IMR-90 (cell line): ENCODE results near the gene PPARGC1A. TPM values are rescaled to one million over a fixed set of nuclear protein-coding genes. Genes with fewer than 3 reads are reported as not detected.

Experiments
- ATAC-seq: fragments of 200-7000 bp; cut with Tn5 transposase; 2 replicates; pipeline ENCODE4 v1.9.1; 2020; ENCODE audit warnings: low read depth, mild to moderate bottlenecking, moderate library complexity
- BruUV-seq: library from RNA; stranded (reverse); fragments of 400-500 nt; replicated peaks from 2 replicates; lab custom pipeline; 2021; lab: Mats Ljungman, UMichigan
- CTCF ChIA-PET: fragments of 300-600 bp; formaldehyde crosslinking; extraction: SDS; loops from one replicate; lab custom pipeline; 2021; ENCODE audit warnings: antibody characterized with exemption; lab: Yijun Ruan, JAX
- POLR2A ChIA-PET: fragments of 300-600 bp; sonication (Branson Sonifier 250); formaldehyde crosslinking; loops from one replicate; lab custom pipeline; 2022; ENCODE audit warnings: antibody characterized with exemption; ENCODE audit not compliant: unreplicated experiment; lab: Charles Lee
- DNase-seq: peaks from one replicate; pipeline ENCODE4 v3.0.0; 2013
- H2AFZ ChIP-seq: replicated peaks from 2 replicates; pipeline ENCODE3; 2013; ENCODE audit warnings: low read length, mild to moderate bottlenecking; ENCODE audit not compliant: poor library complexity
- H2AK5ac ChIP-seq: 2 replicates; pipeline ENCODE4 v1.6.1; 2013; ENCODE audit warnings: low read depth, low read length, inconsistent platforms
- H2AK9ac ChIP-seq: replicated peaks from 2 replicates; pipeline ENCODE3; 2013; ENCODE audit warnings: mild to moderate bottlenecking, low read depth, low read length, moderate library complexity; ENCODE audit not compliant: poor library complexity
- H2BK120ac ChIP-seq: 2 replicates; pipeline ENCODE4 v1.6.1; 2013; ENCODE audit warnings: low read depth, low read length, inconsistent platforms
- H2BK15ac ChIP-seq: 3 replicates; pipeline ENCODE4 v1.6.1; 2013; ENCODE audit warnings: low read depth, low read length, inconsistent platforms
- H2BK20ac ChIP-seq: 2 replicates; pipeline ENCODE4 v1.6.1; 2013; ENCODE audit warnings: low read depth, mild to moderate bottlenecking, inconsistent platforms, low read length, moderate library complexity
- H2BK5ac ChIP-seq: 2 replicates; pipeline ENCODE4 v1.6.1; 2013; ENCODE audit warnings: mild to moderate bottlenecking, low read depth, low read length, inconsistent platforms; ENCODE audit not compliant: poor library complexity, severe bottlenecking
- H3K14ac ChIP-seq: replicated peaks from 2 replicates; pipeline ENCODE4 v1.6.1; 2013; ENCODE audit warnings: low read depth, low read length, inconsistent platforms
- H3K18ac ChIP-seq: 2 replicates; pipeline ENCODE4 v1.6.1; 2013; ENCODE audit warnings: low read depth, low read length, control low read depth
- H3K23ac ChIP-seq: 2 replicates; pipeline ENCODE4 v1.6.1; 2013; ENCODE audit warnings: low read depth, low read length, inconsistent platforms
- H3K27ac ChIP-seq: 2 replicates; pipeline ENCODE4 v1.5.1; 2013; ENCODE audit warnings: mild to moderate bottlenecking, control low read depth, low read length; ENCODE audit not compliant: insufficient read depth
- H3K27me3 ChIP-seq: 2 replicates; pipeline ENCODE4 v1.6.1; 2013; ENCODE audit warnings: low read length; ENCODE audit not compliant: control insufficient read depth, insufficient read depth
- H3K36me3 ChIP-seq: 2 replicates; pipeline ENCODE4 v1.6.1; 2013; ENCODE audit warnings: low read length, mixed read lengths; ENCODE audit not compliant: control insufficient read depth, insufficient read depth
- H3K4ac ChIP-seq: 2 replicates; pipeline ENCODE4 v1.6.1; 2013; ENCODE audit warnings: low read depth, low read length, inconsistent platforms
- H3K4me1 ChIP-seq: 2 replicates; pipeline ENCODE4 v1.6.1; 2013; ENCODE audit warnings: low read length, mixed read lengths; ENCODE audit not compliant: control insufficient read depth, insufficient read depth
- H3K4me2 ChIP-seq: 2 replicates; pipeline ENCODE4 v1.6.1; 2013; ENCODE audit warnings: low read depth, mild to moderate bottlenecking, control low read depth, low read length, moderate library complexity
- H3K4me3 ChIP-seq: 2 replicates; pipeline ENCODE4 v1.5.1; 2013; ENCODE audit warnings: low read depth, mild to moderate bottlenecking, control low read depth, low read length, moderate library complexity; ENCODE audit not compliant: insufficient read depth
- H3K56ac ChIP-seq: 2 replicates; pipeline ENCODE4 v1.6.1; 2013; ENCODE audit warnings: low read length, inconsistent platforms; ENCODE audit not compliant: insufficient read depth; ENCODE audit errors: extremely low read depth
- H3K79me1 ChIP-seq, 2 experiments: 2 replicates each; pipeline ENCODE4 v1.6.1; 2013; ENCODE audit warnings: low read length in 2 of 2, inconsistent platforms in 1 of 2, low read depth in 1 of 2
- H3K9ac ChIP-seq: 2 replicates; pipeline ENCODE4 v1.6.1; 2013; ENCODE audit warnings: low read depth, low read length, control low read depth
- H3K9me1 ChIP-seq: 2 replicates; pipeline ENCODE4 v1.6.1; 2013; ENCODE audit warnings: low read length, inconsistent platforms; ENCODE audit not compliant: insufficient read depth
- H3K9me3 ChIP-seq: 2 replicates; pipeline ENCODE4 v1.6.1; 2013; ENCODE audit warnings: low read length; ENCODE audit not compliant: control insufficient read depth, insufficient read depth
- H4K20me1 ChIP-seq: 2 replicates; pipeline ENCODE4 v1.6.1; 2013; ENCODE audit warnings: low read length, inconsistent platforms; ENCODE audit not compliant: insufficient read depth
- H4K5ac ChIP-seq: 2 replicates; pipeline ENCODE4 v1.6.1; 2013; ENCODE audit warnings: mild to moderate bottlenecking, low read depth, low read length, control low read depth
- H4K8ac ChIP-seq, 2 experiments: 2 replicates each; pipeline ENCODE4 v1.6.1; 2013; ENCODE audit warnings: low read depth in 2 of 2, low read length in 2 of 2, control low read depth in 1 of 2, inconsistent platforms in 1 of 2
- H4K91ac ChIP-seq: 2 replicates; pipeline ENCODE4 v1.6.1; 2013; ENCODE audit warnings: low read depth, low read length, inconsistent platforms; ENCODE audit not compliant: insufficient read depth
- BHLHE40 ChIP-seq: fragments of 150-350 bp; IDR thresholded peaks from 2 replicates; pipeline ENCODE4 v1.6.1; 2016; ENCODE audit warnings: mild to moderate bottlenecking, low read depth, low read length
- CEBPB ChIP-seq: IDR thresholded peaks from 2 replicates; pipeline ENCODE4 v1.6.1; 2012; ENCODE audit warnings: low read depth, low read length, improper control_type of control experiment
- CHD1 ChIP-seq: IDR thresholded peaks from 2 replicates; pipeline ENCODE4 v1.6.1; 2012; ENCODE audit warnings: low read depth, low read length, improper control_type of control experiment
- ELK1 ChIP-seq: fragments of 150-350 bp; IDR thresholded peaks from 2 replicates; pipeline ENCODE4 v1.6.1; 2016; ENCODE audit warnings: low read depth, mild to moderate bottlenecking, low read length, moderate library complexity, borderline replicate concordance
- MAFK ChIP-seq: IDR thresholded peaks from 2 replicates; pipeline ENCODE4 v1.6.1; 2012; ENCODE audit warnings: low read depth, low read length, improper control_type of control experiment
- MAZ ChIP-seq: IDR thresholded peaks from 2 replicates; pipeline ENCODE4 v1.6.1; 2012; ENCODE audit warnings: low read depth, mild to moderate bottlenecking, low read length, improper control_type of control experiment, moderate library complexity, borderline replicate concordance
- RAD21 ChIP-seq: IDR thresholded peaks from 2 replicates; pipeline ENCODE4 v1.6.1; 2012; ENCODE audit warnings: low read length, improper control_type of control experiment
- RCOR1 ChIP-seq: IDR thresholded peaks from 2 replicates; pipeline ENCODE4 v1.6.1; 2012; ENCODE audit warnings: mild to moderate bottlenecking, low read length, improper control_type of control experiment; ENCODE audit not compliant: insufficient replicate concordance
- RFX5 ChIP-seq: IDR thresholded peaks from 2 replicates; pipeline ENCODE4 v1.8.0; 2012; ENCODE audit warnings: low read depth, mild to moderate bottlenecking, low read length, moderate library complexity
- SMC3 ChIP-seq: fragments of 150-350 bp; IDR thresholded peaks from 2 replicates; pipeline ENCODE4 v1.6.1; 2016; ENCODE audit warnings: low read depth, mild to moderate bottlenecking, antibody characterized with exemption, low read length, moderate library complexity
- USF2 ChIP-seq: fragments of 150-350 bp; IDR thresholded peaks from 2 replicates; pipeline ENCODE4 v1.6.1; 2017; ENCODE audit warnings: mild to moderate bottlenecking, antibody characterized with exemption, low read length, low read depth
- WGBS, 2 experiments: methylation state at CpG; one replicate each; pipeline versions ENCODE4 v1.1.5 to v1.1.7; 2013; ENCODE audit warnings: missing lambda C conversion rate in 2 of 2; ENCODE audit not compliant: insufficient read length in 1 of 2; ENCODE audit errors: extremely low coverage in 2 of 2; 5-methylcytosine and 5-hydroxymethylcytosine counted together
- dilution Hi-C: fragments of 300-500 bp; cut with HindIII; formaldehyde crosslinking; loops from one replicate; pipeline ENCODE4 v1.14.3; 2018; ENCODE audit warnings: low sequenced_read_pairs; ENCODE audit not compliant: unreplicated experiment
- in situ Hi-C: fragments of 300-500 bp; cut with MboI; formaldehyde crosslinking; loops from 3 replicates; pipeline ENCODE4 v1.14.3; 2019; ENCODE audit warnings: low sequenced_read_pairs, inconsistent platforms, mixed read lengths
- intact Hi-C: fragments of 100-400 bp; cut with micrococcal nuclease; formaldehyde crosslinking; loops from 2 replicates; pipeline ENCODE4 v1.10.0; 2022
- polyA plus RNA-seq, 3 experiments: library from polyadenylated mRNA; depleted of rRNA; stranded (reverse); fragments of >200 nt; gene quantifications; 2 replicates each; pipeline ENCODE4 v1.2.3, GENCODE V29; 2012; ENCODE audit warnings: low replicate concordance in 1 of 3
- total RNA-seq: library from RNA; depleted of rRNA; stranded (reverse); fragments of >200 nt; gene quantifications from 2 replicates; pipeline ENCODE4 v1.2.3, GENCODE V29; 2012

Gene PPARGC1A
- total and polyA plus RNA-seq, 2 of the 4 experiments (the other 2 are of a cell fraction): under 0.01 to 0.03 TPM

GRCh38 chr4:23822181-23822580 is 67.7 kb downstream of the PPARGC1A start:
- Histone ChIP-seq H3K9ac (no peak overlapping the region), H3K27ac (no peak overlapping the region), H3K23ac (no peak overlapping the region), H3K4me1 (peaks cover 11% of the 10 kb centered on the region), H3K36me3 (no peaks in the 10 kb centered on the region), H4K8ac (no peak overlapping the region), H3K18ac (no peak overlapping the region), H2AK5ac (no peak overlapping the region), H3K4me2 (no peak overlapping the region), H3K14ac (no peak overlapping the region), H2BK15ac (peak overlapping the region; percentile 59; the same call in 1 of the 3 replicates), H3K9me3 (no peaks in the 10 kb centered on the region), H3K4me3 (no peak overlapping the region), H2AK9ac (no peak overlapping the region), H3K79me1 (no peaks in the 10 kb centered on the region), H2AFZ (no peak overlapping the region), H3K56ac (no peak overlapping the region), H4K20me1 (no peaks in the 10 kb centered on the region), H2BK5ac (no peak overlapping the region), H4K5ac (no peak overlapping the region), H4K91ac (no peak overlapping the region), H3K4ac (no peak overlapping the region), H2BK20ac (peak overlapping the region; percentile 32; the same call in 1 of the 2 replicates), H2BK120ac (peak overlapping the region; percentile 57; the same call in 1 of the 2 replicates), H3K9me1 (no peaks in the 10 kb centered on the region), H3K27me3 (no peaks in the 10 kb centered on the region)
- ChIA-PET CTCF (no interaction called here), POLR2A (no interaction called here)
- in situ Hi-C loops: no loop called here
- WGBS, 2 experiments: no CpG with 5 or more reads among the region's 1 CpG
- intact Hi-C loops: no loop called here
- dilution Hi-C loops: no loop called here
- BruUV-seq: no TSS peak
- peak; percentile 26 for DNase-seq
- TF ChIP-seq BHLHE40 (no peak), MAFK (no peak), MAZ (no peak), ELK1 (no peak), RFX5 (no peak), RCOR1 (no peak), SMC3 (no peak), CHD1 (no peak), CEBPB (no peak), RAD21 (no peak), USF2 (no peak)
- no peak for ATAC-seq
